ENCODE data around the gene RIPOR3. TPM values are rescaled to one million over a fixed set of nuclear protein-coding genes. Genes with fewer than 3 reads are reported as not detected.

RIPOR3 gene
- total and polyA plus RNA-seq, 2 donors from 2014 or later = 10.5 to 14.6 TPM

GRCh38 chr20:50536333-50536732 is 155.0 kb downstream of the RIPOR3 start:
- DNase-seq (peak in 2 of 5 donors; percentile 39 to 68), FAIRE-seq (no peak)
- Histone ChIP-seq H3K27ac (ENCODE audit: low read depth in 2 of 2, low read length in 2 of 2) (no peak overlapping the region), H3K4me1 (ENCODE audit: control insufficient read depth in 2 of 3, insufficient read depth in 2 of 3, low read depth in 1 of 3, low read length in 3 of 3) (peaks cover 0 to 24% (median 19%) of the 10 kb centered on the region in 3 donors), H3K9ac (ENCODE audit: low read length in 3 of 3) (no peak overlapping the region), H3K4me3 (ENCODE audit: low read length in 3 of 3) (no peak overlapping the region), H3K27me3 (ENCODE audit: control insufficient read depth, insufficient read depth, low read length) (no peaks in the 10 kb centered on the region), H3K36me3 (ENCODE audit: control insufficient read depth in 2 of 3, insufficient read depth in 3 of 3, low read length in 3 of 3) (no peaks in the 10 kb centered on the region), H3K9me3 (ENCODE audit: control insufficient read depth in 2 of 3, insufficient read depth in 1 of 3, low read length in 3 of 3) (no peaks in the 10 kb centered on the region)
- intact Hi-C loops (cut with DNase I) = no loop called here
- TF ChIP-seq CTCF (IDR thresholded peaks at IDR 0.05; ENCODE audit: borderline replicate concordance, extremely low read depth, insufficient read depth) = no peak

Small RNAs within 50 kb of the gene (microRNA-seq; reads per million reads assigned to microRNA genes)
- not detected for gene MIR1302-5
- gene MIR645 = not detected

Other genes starting within 250 kb of the RIPOR3 start
- gene PTPN1, start 181.2 kb downstream of the RIPOR3 start, total RNA-seq = 80.4 TPM
- gene PTPN1, start 181.2 kb downstream of the RIPOR3 start, polyA plus RNA-seq (ENCODE audit: insufficient read depth, low read depth, low replicate concordance) = 29.6 TPM
- 72.0 TPM for gene PARD6B, start 40.0 kb upstream of the RIPOR3 start, total RNA-seq
- 9.2 TPM for gene PARD6B, start 40.0 kb upstream of the RIPOR3 start, polyA plus RNA-seq (ENCODE audit: insufficient read depth, low read depth, low replicate concordance)
- 10.6 TPM for gene BCAS4, start 103.5 kb upstream of the RIPOR3 start, total RNA-seq
- gene BCAS4, start 103.5 kb upstream of the RIPOR3 start, polyA plus RNA-seq (ENCODE audit: insufficient read depth, low read depth, low replicate concordance) = 17.1 TPM
- gene ADNP, start 239.9 kb upstream of the RIPOR3 start, total RNA-seq = 66.7 TPM
- gene ADNP, start 239.9 kb upstream of the RIPOR3 start, polyA plus RNA-seq (ENCODE audit: insufficient read depth, low read depth, low replicate concordance) = 32.0 TPM

All from kidney (tissue), 14 donors.